8988T (cell line): ENCODE results near the gene CR1.
"Not testable (repeated sequence)": the region's sequence is repeated elsewhere in the genome, so short reads cannot be mapped to it uniquely, and the experiment has no call there.

Experiments used
- DNase-seq: peaks from one replicate; pipeline ENCODE4 v3.0.0; 2011

Gene CR1

GRCh38 chr1:207645635-207646081, 149.7 kb downstream of the CR1 start:
- no peak for DNase-seq

- no peak for DNase-seq
Measured at GRCh38 chr1:207646171-207646570, 150.2 kb downstream of the CR1 start.

GRCh38 chr1:207646944-207647579, 151.1 kb downstream of the CR1 start:
- no peak for DNase-seq

GRCh38 chr1:207647671-207648333, 151.8 kb downstream of the CR1 start:
- no peak for DNase-seq

GRCh38 chr1:207648334-207649209, 152.6 kb downstream of the CR1 start:
- no peak for DNase-seq

- DNase-seq, result no peak
Measured at GRCh38 chr1:207649210-207649753, 153.3 kb downstream of the CR1 start.

- DNase-seq, result no peak
Measured at GRCh38 chr1:207649865-207650580, 154.1 kb downstream of the CR1 start.

- DNase-seq, result no peak
Measured at GRCh38 chr1:207651583-207651982, 155.6 kb downstream of the CR1 start.

- no peak for DNase-seq
Measured at GRCh38 chr1:207654320-207654719, 158.4 kb downstream of the CR1 start.

- DNase-seq, result no peak
Measured at GRCh38 chr1:207658408-207658807, 162.5 kb downstream of the CR1 start.

- no peak for DNase-seq
Measured at GRCh38 chr1:207658904-207659485, 163.0 kb downstream of the CR1 start.

- DNase-seq, result no peak
Measured at GRCh38 chr1:207659545-207660153, 163.7 kb downstream of the CR1 start.

- not testable (repeated sequence) for DNase-seq
Measured at GRCh38 chr1:207661420-207661819, 165.5 kb downstream of the CR1 start.

GRCh38 chr1:207666342-207666741, 170.4 kb downstream of the CR1 start:
- DNase-seq, result no peak

- no peak for DNase-seq
Measured at GRCh38 chr1:207669528-207670009, 173.6 kb downstream of the CR1 start.

- DNase-seq, result no peak
Measured at GRCh38 chr1:207670192-207670591, 174.2 kb downstream of the CR1 start.

GRCh38 chr1:207670997-207671396, 175.0 kb downstream of the CR1 start:
- no peak for DNase-seq

- peak; percentile 27 for DNase-seq
Measured at GRCh38 chr1:207672522-207673130, 176.7 kb downstream of the CR1 start.

- DNase-seq, result no peak
Measured at GRCh38 chr1:207673399-207673798, 177.4 kb downstream of the CR1 start.

- no peak for DNase-seq
Measured at GRCh38 chr1:207676153-207676552, 180.2 kb downstream of the CR1 start.
